Skeletal muscle satellite cell (primary cell): ENCODE data around the gene SNX6.
A peak's percentile ranks its signal among the peaks of the same experiment; 100 is the strongest.
"Not testable (repeated sequence)": the region's sequence is repeated elsewhere in the genome, so short reads cannot be mapped to it uniquely, and the experiment has no call there.

Experiments
- H3K27me3 ChIP-seq: 2 replicates; pipeline ENCODE4 v1.7.0; 2013; ENCODE audit warnings: low read length; ENCODE audit not compliant: control insufficient read depth, insufficient read depth
- H3K36me3 ChIP-seq: 2 replicates; pipeline ENCODE4 v1.7.0; 2013; ENCODE audit warnings: mild to moderate bottlenecking, control low read depth, low read length; ENCODE audit not compliant: insufficient read depth
- H3K4me1 ChIP-seq: 2 replicates; pipeline ENCODE4 v1.7.0; 2013; ENCODE audit warnings: low read length; ENCODE audit not compliant: control insufficient read depth, insufficient read depth
- H3K4me2 ChIP-seq: 2 replicates; pipeline ENCODE4 v1.7.0; 2013; ENCODE audit warnings: mild to moderate bottlenecking, low read length
- H3K4me3 ChIP-seq: 2 replicates; pipeline ENCODE4 v1.7.0; 2013; ENCODE audit warnings: low read length
- H3K9ac ChIP-seq: 2 replicates; pipeline ENCODE4 v1.7.0; 2013; ENCODE audit warnings: mild to moderate bottlenecking, low read depth, low read length, moderate library complexity
- H3K9me3 ChIP-seq: replicated peaks from 2 replicates; pipeline ENCODE4 v1.7.0; 2013; ENCODE audit warnings: mild to moderate bottlenecking, control low read depth, low read length

The SNX6 gene

DNA sequence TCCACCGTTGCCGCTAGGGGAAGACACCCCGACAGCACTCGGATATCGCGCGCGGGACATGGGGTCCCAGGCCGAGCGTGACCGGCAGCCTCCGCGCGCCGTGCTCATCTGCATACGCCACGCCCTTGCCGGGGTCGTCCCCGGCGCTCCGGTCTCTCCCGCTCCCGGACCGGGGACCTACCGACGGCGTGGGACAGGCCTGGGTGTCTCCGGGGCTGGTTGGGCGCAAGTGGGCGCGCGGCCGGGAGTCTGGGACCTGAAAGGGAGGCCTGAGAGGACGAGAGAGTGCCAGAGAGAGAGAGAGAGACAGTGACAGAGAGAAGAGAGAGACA, 73.5 kb downstream of the SNX6 start:
- H3K27me3 ChIP-seq, H3K4me1 ChIP-seq, H3K9me3 ChIP-seq, H3K4me2 ChIP-seq, H3K9ac ChIP-seq, H3K36me3 ChIP-seq, H3K4me3 ChIP-seq: not testable (repeated sequence)

GRCh38 chr14:34555583-34556497, 74.1 kb downstream of the SNX6 start:
- not testable (repeated sequence) for H3K4me2 ChIP-seq, H3K36me3 ChIP-seq, H3K9me3 ChIP-seq, H3K4me3 ChIP-seq, H3K9ac ChIP-seq, H3K4me1 ChIP-seq, H3K27me3 ChIP-seq

GRCh38 chr14:34554540-34555250, 75.3 kb downstream of the SNX6 start:
- Histone ChIP-seq H3K36me3 (no peaks in the 10 kb centered on the region), H3K9ac (no peak overlapping the region), H3K4me2 (peak overlapping the region; percentile 24), H3K4me3 (no peak overlapping the region), H3K4me1 (peaks cover 4% of the 10 kb centered on the region), H3K27me3 (no peaks in the 10 kb centered on the region), H3K9me3 (no peaks in the 10 kb centered on the region)

- H3K27me3 ChIP-seq, H3K4me3 ChIP-seq, H3K4me1 ChIP-seq, H3K36me3 ChIP-seq, H3K9ac ChIP-seq, H3K4me2 ChIP-seq, H3K9me3 ChIP-seq: not testable (repeated sequence)
Measured at GRCh38 chr14:34549276-34549966, 80.5 kb downstream of the SNX6 start.

GRCh38 chr14:34548472-34548981, 81.4 kb downstream of the SNX6 start:
- no peaks in the 10 kb centered on the region for H3K36me3 ChIP-seq
- H3K9me3 ChIP-seq: no peaks in the 10 kb centered on the region
- H3K4me1 ChIP-seq: no peaks in the 10 kb centered on the region
- H3K27me3 ChIP-seq: no peaks in the 10 kb centered on the region
- H3K9ac ChIP-seq: no peak overlapping the region
- H3K4me3 ChIP-seq: no peak overlapping the region
- H3K4me2 ChIP-seq: no peak overlapping the region

GRCh38 chr14:34547136-34547520, 82.8 kb downstream of the SNX6 start:
- H3K4me3 ChIP-seq, H3K36me3 ChIP-seq, H3K4me1 ChIP-seq, H3K4me2 ChIP-seq, H3K9me3 ChIP-seq, H3K9ac ChIP-seq, H3K27me3 ChIP-seq: not testable (repeated sequence)

DNA sequence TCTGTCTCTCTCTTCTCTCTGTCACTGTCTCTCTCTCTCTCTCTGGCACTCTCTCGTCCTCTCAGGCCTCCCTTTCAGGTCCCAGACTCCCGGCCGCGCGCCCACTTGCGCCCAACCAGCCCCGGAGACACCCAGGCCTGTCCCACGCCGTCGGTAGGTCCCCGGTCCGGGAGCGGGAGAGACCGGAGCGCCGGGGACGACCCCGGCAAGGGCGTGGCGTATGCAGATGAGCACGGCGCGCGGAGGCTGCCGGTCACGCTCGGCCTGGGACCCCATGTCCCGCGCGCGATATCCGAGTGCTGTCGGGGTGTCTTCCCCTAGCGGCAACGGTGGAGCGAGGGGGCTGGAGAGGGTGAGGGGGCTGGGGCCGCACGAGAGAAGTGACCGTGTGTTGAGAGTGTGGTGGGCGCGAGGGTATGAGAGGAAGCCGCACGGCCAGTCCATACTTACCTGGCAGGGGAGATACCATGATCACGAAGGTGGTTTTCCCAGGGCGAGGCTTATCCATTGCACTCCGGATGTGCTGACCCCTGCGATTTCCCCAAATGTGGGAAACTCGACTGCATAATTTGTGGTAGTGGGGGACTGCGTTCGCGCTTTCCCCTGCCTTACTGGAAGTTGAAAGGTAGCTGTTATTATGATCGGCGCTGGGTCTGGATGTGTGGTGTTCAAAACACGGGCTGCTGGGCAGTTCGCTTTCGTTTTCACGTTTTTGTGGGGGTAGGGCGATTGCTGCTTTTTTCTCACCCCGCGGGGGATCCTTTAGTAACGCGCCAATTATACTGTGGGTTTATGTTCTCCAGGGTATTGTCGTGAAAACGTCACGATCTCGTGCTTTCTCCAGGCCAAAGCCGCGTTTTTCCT, 83.4 kb downstream of the SNX6 start:
- H3K4me1 ChIP-seq, H3K4me2 ChIP-seq, H3K27me3 ChIP-seq, H3K9ac ChIP-seq, H3K4me3 ChIP-seq, H3K9me3 ChIP-seq, H3K36me3 ChIP-seq: not testable (repeated sequence)

DNA sequence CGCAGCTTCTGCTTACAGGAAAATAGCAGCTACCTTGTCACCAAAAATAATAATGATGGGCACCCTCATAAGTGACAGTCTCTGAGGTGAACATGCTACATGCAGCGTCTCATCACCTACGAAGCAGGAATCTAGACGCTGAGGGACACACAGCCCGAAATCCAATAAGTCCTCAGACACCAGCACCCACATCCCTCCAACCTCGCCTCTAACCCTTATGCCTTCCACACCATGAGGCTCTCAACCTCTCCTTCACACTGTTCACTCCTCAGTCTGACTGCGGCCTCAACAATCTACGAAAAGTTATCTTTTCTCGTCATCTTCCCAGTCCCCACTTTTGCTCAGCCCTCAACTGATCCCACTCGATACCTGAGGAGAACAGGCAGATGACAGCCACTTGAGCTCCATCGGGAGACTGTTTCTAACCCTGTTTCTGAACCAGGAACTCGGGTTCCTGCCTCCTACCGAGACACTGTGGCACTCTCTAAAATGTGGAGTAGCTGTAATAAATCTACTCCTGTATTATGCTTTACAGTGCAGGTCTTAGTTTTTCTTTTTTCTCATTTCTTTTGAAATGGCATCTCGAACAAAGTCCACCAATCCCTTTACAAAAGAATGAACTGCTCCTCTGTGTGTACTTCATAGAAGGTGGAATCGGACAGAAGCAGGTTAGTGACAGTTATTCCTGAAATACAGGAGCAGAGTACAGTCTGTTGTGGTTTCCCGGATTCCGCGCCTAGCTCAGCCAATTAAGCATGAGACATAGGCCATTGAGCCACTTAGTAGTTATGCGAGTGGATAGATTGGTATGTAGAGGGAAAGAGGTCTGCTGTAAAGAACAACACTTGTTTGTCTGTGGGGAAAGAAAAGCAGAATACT, 89.5 kb downstream of the SNX6 start:
- H3K36me3 ChIP-seq, H3K27me3 ChIP-seq, H3K9me3 ChIP-seq: not testable (repeated sequence)
- H3K4me2 ChIP-seq: peak overlapping the region; percentile 67
- H3K4me1 ChIP-seq: peaks cover 14% of the 10 kb centered on the region
- H3K9ac ChIP-seq: peak overlapping the region; percentile 100
- H3K4me3 ChIP-seq: peak overlapping the region; percentile 99

DNA sequence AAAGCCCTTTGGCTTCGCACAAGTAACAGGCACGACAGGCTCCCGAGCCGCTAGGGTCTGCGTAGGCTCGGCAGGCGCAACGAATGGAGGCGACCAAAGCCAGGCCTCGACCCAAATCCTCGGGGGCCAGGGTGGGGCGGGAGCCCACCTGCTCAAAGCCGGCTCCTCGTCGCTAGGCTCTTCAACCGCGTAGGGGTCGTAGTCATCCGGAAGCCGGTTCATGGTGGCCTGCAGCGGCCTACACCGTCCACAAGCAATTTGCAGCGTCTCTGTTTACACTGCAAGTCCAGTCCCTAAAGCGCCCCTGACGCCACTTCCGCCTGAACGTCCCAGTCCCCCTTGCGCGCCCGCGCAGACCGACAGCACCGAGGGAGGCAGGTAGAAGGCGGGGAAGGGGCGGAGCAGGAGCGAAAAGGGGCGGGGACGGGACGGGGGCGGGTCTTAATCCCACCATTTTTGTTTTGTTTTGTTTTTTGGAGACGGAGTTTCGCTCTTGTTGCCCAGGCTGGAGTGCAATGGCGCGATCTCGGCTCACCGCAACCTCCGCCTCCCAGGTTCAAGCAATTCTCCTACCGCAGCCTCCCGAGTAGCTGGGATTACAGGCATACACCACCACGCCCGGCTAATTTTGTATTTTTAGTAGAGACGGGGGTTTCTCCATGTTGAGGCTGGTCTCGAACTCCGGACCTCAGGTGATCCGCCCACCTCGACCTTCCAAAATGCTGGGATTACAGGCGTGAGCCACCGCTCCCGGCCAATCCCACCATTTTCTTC, 90.4 kb downstream of the SNX6 start, which contains the start of gene EAPP:
Gene EAPP, minus strand, starts transcription at position 295 of the 774 bp plus-strand sequence. Its CDS starts 73 bp downstream, at position 222.
- peak within 1 kb of the TSS; percentile 99 for H3K4me3 ChIP-seq
- H3K4me1 ChIP-seq: peaks cover 14% of the 10 kb centered on the region
- no peaks in the 10 kb centered on the region for H3K9me3 ChIP-seq
- peak within 1 kb of the TSS; percentile 93 for H3K4me2 ChIP-seq
- no peaks in the 10 kb centered on the region for H3K27me3 ChIP-seq
- peaks cover 8% of the 10 kb centered on the region for H3K36me3 ChIP-seq
- peak within 1 kb of the TSS; percentile 100 for H3K9ac ChIP-seq
